Iris pigment epithelial cell (primary cell): Measurements from ENCODE around the gene ACOX1.
"Not testable (repeated sequence)": the region's sequence is repeated elsewhere in the genome, so short reads cannot be mapped to it uniquely, and the experiment has no call there.

ENCODE experiments used
- DNase-seq: peaks from one replicate; pipeline ENCODE4 v3.0.0-alpha.2; 2011; ENCODE audit warnings: low read depth

The ACOX1 gene

GRCh38 chr17:75981019-75981615 is 2.2 kb upstream of the ACOX1 start:
- DNase-seq, result no peak

DNA sequence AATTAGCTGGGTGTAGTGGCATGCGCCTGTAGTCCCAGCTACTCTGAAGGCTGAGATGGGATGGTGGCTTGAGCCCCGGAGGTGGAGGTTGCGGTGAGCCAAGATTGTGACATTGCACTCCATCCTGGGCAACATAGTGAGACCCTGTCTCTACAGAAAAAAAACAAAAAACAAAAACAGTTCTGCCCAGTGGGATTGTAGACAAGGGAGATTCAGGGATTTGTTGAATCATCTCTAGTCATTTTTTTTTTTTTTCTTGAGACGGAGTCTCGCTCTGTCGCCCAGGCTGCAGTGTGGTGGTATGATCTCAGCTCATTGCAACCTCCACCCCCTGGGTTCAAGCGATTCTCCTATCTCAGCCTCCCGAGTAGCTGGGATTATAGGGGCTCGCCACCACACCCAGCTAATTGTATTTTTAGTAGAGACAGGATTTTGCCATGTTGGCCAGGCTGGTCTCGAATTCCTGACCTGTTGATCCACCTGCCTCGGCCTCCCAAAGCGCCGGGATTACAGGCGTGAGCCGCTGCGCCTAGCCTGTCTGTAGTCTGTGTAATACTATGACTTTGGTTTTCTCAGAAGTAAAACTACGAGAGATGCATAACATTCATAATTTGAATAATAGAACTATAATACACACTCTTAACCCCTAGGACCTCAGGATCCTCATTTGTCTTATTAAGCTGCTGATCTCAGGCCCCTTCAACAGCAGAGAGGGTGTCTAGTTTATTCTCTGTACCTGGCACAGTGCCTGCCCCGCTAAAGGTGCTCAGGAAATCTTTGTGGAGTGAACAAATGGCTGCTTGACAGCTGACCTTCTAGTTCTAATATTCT is 1.4 kb upstream of the ACOX1 start:
- peak; percentile 29 for DNase-seq

DNA sequence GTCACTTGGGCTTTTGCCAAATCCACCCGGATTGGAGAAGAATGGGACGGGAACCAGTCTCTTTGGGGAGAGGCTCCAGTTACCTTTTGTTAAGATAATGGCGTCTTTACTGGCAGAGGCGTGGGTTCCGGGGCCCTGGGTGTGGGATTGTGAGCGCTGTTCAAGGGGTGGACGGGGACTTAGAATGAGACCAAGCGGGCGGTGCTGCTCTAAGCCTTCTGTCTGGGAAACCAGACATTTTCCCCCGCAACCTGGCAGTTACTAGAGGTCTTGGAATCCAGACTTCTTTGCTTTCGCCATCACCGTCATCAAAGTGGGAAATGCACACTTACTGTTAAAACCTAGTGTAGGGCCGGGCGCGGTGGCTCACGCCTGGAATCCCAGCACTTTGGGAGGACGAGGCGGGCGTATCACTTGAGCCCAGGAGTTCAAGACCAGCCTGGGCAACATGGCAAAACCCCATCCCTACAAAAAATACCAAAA is 780 bp upstream of the ACOX1 start:
- DNase-seq, result peak; percentile 88

- peak; percentile 46 for DNase-seq
Measured at GRCh38 chr17:75976175-75976848, 2.7 kb downstream of the ACOX1 start.

DNA sequence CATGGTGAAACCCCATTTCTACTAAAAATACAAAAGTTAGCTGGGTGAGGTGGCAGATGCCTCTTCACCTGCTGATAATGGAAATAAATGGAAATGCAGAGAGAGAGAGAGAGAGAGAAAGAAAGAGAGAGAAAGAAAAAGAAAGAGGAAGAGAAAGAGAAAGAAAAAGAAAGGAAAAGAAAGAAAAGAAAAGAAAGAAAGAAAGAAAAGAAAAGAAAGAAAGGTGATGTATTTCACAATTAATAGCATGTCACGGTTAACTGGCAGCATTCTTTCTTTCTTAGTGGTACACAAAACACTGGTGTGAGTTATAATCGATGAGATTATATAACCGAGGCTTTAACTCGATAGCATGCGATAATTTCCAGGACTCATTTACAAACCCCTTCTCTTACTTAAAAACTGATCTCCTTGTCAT is 3.2 kb downstream of the ACOX1 start:
- DNase-seq, result no peak

DNA sequence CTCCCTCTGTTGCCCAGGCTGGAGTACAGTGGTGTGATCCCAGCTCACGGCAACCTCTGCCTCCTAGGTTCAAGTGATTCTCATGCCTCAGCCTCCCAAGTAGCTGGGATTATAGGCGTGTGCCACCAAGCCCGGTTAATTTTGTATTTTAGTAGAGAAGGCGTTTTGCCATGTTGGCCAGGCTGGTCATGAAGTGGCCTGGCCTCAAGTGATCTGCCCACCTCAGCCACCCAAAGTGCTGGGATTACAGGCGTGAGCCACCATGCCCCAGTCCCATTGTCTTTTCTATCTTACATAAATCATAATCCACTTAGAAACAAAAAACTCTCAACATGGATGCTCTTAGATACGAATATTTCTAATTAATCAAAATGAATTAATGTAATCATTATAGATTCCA is 3.8 kb downstream of the ACOX1 start:
- not testable (repeated sequence) for DNase-seq

DNA sequence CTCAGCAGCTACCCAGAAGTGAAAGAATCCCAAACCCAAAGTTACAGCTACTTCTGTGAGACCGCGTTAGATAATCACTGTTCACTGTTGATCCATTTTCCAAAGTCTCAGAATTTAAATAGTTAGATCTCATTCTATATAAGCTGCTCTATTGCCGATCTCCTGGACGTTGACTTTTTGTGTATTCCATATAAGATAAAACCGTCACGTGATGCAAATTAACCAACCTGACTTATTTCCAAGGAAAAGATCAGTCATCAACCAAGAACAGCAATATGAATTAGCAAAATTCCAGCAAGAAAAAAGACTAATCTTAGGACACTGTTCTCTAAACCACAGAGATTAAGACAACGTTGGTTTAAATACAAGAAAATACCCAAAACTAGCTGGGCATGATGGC is 8.3 kb downstream of the ACOX1 start:
- no peak for DNase-seq

DNA sequence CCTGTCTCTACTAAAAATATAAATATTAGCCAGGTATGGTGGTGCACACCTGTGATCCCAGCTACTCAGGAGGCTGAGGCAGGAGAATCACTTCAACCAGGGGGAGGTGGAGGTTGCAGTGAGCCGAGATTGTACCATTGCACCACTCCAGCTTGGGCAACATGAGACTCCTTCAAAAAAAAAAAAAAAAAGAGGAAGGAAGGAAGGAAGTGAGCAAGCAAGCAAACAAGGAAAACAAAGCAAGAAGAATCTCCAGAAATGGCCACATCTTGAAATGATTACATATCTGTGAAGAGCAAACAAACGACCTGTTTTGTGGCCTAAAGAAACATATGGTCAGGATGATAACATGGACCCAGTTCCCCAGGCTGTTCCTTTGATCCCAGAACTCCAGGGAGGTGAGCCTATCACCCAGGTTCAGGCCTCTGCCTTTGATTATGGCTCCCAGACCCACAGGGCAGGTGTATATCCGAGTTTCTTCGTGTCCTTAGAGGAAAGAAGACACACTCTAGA is 8.9 kb downstream of the ACOX1 start:
- DNase-seq, result peak; percentile 26

DNA sequence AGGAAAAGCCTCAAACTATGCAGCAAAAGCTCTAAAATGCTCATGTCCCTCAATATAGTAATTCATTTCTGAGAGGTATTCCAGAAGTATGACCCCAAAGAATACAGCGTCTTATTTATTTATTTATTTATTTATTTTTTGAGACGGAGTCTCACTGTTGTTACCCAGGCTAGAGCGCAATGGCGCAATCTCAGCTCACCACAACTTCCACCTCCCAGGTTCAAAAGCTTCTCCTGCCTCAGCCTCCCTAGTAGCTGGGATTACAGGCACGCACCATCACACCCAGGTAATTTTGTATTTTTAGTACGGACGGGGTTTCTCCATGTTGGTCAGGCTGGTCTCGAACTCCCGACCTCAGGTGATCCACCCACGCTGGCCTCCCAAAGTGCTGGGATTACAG is 9.9 kb downstream of the ACOX1 start:
- DNase-seq, result not testable (repeated sequence)

GRCh38 chr17:75965468-75965867 is 13.5 kb downstream of the ACOX1 start:
- no peak for DNase-seq

DNA sequence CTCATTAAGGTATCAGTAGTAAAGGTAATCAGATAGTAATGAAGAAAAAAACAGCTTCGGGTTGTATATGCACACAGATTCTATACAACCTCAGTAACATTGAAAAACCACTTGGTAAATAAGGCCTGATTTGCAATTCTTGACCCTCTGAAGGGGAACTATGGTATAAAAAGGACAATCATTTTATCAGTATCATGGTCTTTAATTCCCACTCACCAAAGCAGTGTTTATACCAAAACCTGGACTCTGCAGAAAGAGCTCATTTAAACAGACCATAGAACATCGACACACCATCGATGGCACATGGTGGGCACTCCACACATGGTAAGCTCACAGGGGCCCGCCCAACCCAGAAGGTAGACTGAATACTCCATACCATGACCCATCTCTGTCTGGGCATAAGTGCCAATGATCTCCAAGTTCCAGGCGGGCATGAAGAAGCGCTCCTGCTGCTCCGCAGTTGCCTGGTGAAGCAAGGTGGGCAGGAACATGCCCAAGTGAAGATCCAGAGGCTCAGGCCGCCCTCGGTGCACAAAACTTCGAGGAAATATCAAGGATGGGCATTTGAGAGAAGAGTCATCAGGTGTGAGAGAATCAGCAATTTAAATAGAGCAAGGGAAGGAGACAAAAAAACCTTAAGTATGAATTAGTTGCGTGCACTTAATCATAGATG is 19.0 kb downstream of the ACOX1 start:
- no peak for DNase-seq

- no peak for DNase-seq
Measured at GRCh38 chr17:75959051-75959838, 19.7 kb downstream of the ACOX1 start.

DNA sequence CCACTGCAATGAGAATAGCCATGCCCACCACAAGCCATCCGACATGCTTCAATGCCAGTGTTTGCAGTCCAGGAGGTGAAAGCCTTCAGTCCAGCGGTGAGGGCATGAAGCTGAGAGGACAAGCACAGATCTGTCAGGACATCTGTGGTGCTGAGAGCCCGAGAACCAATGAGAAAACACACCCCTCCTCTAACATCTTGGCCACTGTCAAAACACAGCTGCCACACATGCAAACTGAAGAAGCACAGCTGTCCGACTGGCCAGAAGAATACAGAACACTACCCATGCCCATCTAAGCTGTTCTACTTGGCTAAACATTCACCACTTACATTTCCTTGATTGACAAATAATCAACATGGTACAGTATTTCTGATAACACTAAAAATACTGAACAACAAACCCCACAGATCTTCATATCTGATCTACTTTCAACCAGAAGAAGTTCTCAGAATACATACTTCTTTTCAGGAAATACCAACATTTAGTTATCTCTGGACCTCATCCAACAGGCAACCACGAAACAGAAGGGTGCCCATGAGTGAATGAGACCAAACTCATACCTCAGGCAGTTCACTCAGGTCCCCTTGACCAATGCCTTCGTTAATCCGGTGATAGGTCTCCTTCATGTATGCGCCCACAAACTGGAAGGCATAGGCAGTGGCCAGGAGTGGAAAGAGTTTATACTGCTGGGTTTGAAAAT is 28.0 kb downstream of the ACOX1 start:
- peak; percentile 24 for DNase-seq

DNA sequence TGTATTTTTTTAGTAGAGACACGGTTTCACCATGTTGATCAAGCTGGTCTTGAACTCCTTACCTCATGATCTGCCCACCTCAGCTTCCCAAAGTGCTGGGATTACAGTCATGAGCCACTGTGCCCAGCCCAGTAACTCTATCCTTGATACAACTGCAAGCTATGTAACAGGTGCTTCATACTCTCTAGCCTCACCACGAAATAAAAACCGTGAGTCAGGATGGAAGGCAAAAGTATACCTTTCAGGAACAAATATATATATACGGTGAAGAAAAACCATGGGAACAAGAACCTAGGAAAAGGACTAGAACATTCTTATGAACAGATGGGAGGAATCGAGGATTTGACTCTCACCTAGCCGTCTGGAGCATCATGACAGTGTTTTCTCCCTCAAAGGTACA is 28.5 kb downstream of the ACOX1 start:
- DNase-seq, result no peak

DNA sequence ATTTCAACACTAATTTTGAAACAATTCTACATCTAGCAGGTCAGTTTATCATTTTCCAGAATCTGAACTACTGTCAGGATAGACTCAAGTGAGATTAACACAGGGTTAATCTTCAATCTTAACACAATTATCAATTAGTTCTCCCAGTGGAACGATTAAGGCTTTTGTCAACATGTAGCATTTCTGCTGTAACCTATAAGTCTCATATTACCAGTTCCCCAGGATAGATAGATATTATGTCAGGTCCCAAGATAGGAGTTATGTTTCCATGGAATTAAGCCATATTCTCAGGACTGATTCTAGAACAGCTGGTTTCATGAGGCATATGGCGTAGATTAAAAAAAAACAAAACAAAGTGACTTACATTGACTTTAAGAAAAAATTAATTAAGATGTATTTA is 33.8 kb downstream of the ACOX1 start:
- DNase-seq, result no peak

- no peak for DNase-seq
Measured at GRCh38 chr17:75943491-75943890, 35.5 kb downstream of the ACOX1 start.

GRCh38 chr17:75942473-75942872 is 36.5 kb downstream of the ACOX1 start:
- no peak for DNase-seq

GRCh38 chr17:75941442-75941819 is 37.5 kb downstream of the ACOX1 start:
- DNase-seq, result no peak

DNA sequence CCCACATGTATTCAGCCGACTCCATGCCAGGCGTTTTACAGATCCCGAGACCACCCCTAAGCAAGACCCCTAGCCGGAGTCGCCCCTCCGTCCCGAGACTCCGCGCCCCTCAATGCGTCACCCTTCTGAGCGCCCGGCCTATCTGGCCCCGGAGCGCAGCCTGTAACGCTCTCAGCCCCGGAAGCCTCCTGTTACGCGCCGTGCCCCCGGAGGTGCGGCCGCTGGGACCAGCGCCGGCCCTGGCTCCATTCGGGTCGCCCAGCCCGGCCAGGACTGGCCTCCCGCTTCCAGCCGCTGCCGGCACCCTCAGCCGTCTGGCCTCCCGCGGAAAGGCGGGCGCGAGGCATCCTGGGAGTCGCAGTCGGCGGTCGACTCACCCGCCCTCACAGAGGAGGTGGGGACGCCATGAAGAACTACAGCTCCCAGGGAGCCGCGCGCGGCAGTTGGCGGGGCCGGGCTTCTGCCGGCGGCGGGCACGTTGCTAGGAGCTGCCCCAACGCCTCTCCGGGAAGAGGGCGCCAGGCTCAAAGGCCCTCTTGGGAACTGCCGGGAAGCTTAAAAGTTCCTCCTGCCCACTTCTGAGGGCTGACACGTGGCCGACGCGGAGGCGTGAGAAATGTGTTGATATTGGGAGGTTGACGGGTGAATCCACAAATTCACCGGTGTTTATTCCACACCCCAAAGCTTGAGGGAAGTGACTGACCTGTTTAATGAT is 38.1 kb downstream of the ACOX1 start, which contains the start of gene FBF1:
TSS of gene FBF1 (minus strand) at position 316 of the 715 bp plus-strand sequence. CDS start 2,893 bp downstream, outside the sequence.
- peak; percentile 95 for DNase-seq

DNA sequence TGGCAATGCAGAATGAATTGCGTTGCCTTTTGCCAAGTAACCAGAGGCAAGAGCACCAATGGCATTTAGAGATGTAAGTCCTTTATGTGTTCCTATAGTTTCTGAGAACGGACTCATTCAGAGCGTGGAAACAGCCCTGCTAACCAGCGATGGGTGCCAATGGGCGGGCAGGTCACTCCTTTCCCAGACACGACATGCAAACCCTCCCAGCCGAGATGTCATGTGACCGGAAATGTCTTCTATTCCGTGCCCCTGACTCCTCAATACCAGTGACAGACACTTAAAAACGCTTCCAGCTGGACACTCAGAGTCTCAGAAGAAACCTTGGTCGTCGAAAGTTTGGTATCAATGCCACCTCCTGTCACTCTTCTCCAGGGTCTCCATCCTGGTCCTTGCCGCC is 41.3 kb downstream of the ACOX1 start:
- no peak for DNase-seq
